Measurements from ENCODE around the gene SSH2. TPM values are rescaled to one million over a fixed set of nuclear protein-coding genes. Genes with fewer than 3 reads are reported as not detected.

The SSH2 gene
- total RNA-seq, 1 experiment from 2014 or later = 14.6 TPM

DNA sequence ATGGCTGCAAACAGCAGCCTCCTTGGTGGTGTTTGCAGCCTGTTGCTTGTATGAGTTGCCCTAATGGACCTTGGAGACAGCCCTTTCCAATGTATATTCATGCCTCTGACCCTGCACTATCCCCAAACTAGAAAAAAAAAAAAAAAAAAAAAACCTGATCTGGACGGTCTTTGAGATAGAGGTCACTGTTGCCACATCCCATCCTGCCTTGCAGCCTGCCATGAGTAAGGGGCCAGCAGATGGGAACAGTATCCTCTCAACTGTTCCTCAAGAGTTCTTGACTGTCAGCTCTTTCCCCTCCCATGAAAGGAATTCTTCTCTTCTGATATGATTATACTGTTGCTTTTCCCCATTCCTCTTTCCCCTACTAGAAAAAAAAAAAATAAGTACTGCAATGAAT is 152.4 kb downstream of the SSH2 start:
- no peaks in the 10 kb centered on the region for H3K36me3 Mint-ChIP-seq (ENCODE audit: insufficient read depth in 1 of 3, low read depth in 3 of 3)
- no peaks in the 10 kb centered on the region for H3K79me2 ChIP-seq (ENCODE audit: insufficient read depth, low read length)
- no peak overlapping the region for H2AFZ ChIP-seq (ENCODE audit: low read length)
- no peak overlapping the region for H3K9ac ChIP-seq (ENCODE audit: extremely low read depth, insufficient read length, low read length)
- no peaks in the 10 kb centered on the region for H3K27me3 Mint-ChIP-seq (ENCODE audit: low read depth)
- H3K9me3 Mint-ChIP-seq = no peaks in the 10 kb centered on the region
- no peaks in the 10 kb centered on the region for H3K4me1 Mint-ChIP-seq
- no peak overlapping the region for H3K14ac ChIP-seq (ENCODE audit: insufficient read depth, low read length)
- H2BK120ac ChIP-seq (ENCODE audit: low read depth, low read length, poor library complexity, severe bottlenecking) = no peak overlapping the region
- no peaks in the 10 kb centered on the region for H3K79me1 ChIP-seq (ENCODE audit: insufficient read depth, low read depth, low read length, poor library complexity, severe bottlenecking)
- no peak overlapping the region for H2BK12ac ChIP-seq (ENCODE audit: insufficient read length, low read depth, low read length)
- no peak for DNase-seq
- H4K8ac ChIP-seq (replicated peaks; ENCODE audit: insufficient read length, low read depth, low read length) = no peak overlapping the region
- H3K9me3 ChIP-seq (ENCODE audit: control insufficient read depth, low read depth, low read length) = no peaks in the 10 kb centered on the region
- H3K27ac ChIP-seq (ENCODE audit: insufficient read length, low read depth, low read length) = no peak overlapping the region
- no peak overlapping the region for H3T11ph ChIP-seq (ENCODE audit: low read length)
- no peak overlapping the region for H3K56ac ChIP-seq (ENCODE audit: insufficient read length, low read depth, low read length)
- H3K4me3 Mint-ChIP-seq = no peak overlapping the region
- H4K5ac ChIP-seq (ENCODE audit: insufficient read length, low read depth, low read length) = no peak overlapping the region
- no peaks in the 10 kb centered on the region for H4K20me1 ChIP-seq (ENCODE audit: control insufficient read depth, insufficient read depth, insufficient read length)
- H3K4ac ChIP-seq (ENCODE audit: low read depth, low read length) = no peak overlapping the region
- no peak overlapping the region for H3K23ac ChIP-seq (ENCODE audit: insufficient read length, low read depth, low read length)
- H2AK5ac ChIP-seq (ENCODE audit: insufficient read length, low read length) = no peak overlapping the region
- H3K18ac ChIP-seq (ENCODE audit: insufficient read length, low read depth, low read length) = no peak overlapping the region
- TF ChIP-seq, protein P1, sequence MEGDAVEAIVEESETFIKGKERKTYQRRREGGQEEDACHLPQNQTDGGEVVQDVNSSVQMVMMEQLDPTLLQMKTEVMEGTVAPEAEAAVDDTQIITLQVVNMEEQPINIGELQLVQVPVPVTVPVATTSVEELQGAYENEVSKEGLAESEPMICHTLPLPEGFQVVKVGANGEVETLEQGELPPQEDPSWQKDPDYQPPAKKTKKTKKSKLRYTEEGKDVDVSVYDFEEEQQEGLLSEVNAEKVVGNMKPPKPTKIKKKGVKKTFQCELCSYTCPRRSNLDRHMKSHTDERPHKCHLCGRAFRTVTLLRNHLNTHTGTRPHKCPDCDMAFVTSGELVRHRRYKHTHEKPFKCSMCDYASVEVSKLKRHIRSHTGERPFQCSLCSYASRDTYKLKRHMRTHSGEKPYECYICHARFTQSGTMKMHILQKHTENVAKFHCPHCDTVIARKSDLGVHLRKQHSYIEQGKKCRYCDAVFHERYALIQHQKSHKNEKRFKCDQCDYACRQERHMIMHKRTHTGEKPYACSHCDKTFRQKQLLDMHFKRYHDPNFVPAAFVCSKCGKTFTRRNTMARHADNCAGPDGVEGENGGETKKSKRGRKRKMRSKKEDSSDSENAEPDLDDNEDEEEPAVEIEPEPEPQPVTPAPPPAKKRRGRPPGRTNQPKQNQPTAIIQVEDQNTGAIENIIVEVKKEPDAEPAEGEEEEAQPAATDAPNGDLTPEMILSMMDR (conservative IDR thresholded peaks at IDR 0.05) = no peak
- no CpG with 5 or more reads among the region's 1 CpG for WGBS (ENCODE audit: extremely low coverage, insufficient read length, low lambda C conversion rate)
- no peak overlapping the region for H3K4me2 ChIP-seq (ENCODE audit: insufficient read depth, insufficient read length, low read length)
- H2BK20ac ChIP-seq (ENCODE audit: low read depth, low read length, poor library complexity, severe bottlenecking) = no peak overlapping the region
- H2BK5ac ChIP-seq (ENCODE audit: insufficient read length, low read length) = no peak overlapping the region
- no peaks in the 10 kb centered on the region for H3K27me3 ChIP-seq (ENCODE audit: insufficient read depth, low read length)
- H4K91ac ChIP-seq (ENCODE audit: insufficient read length, low read depth, low read length) = no peak overlapping the region
- H3K4me1 ChIP-seq (ENCODE audit: insufficient read depth, low read length) = no peaks in the 10 kb centered on the region
- H3K27ac Mint-ChIP-seq = no peak overlapping the region
- no peak overlapping the region for H2BK15ac ChIP-seq (ENCODE audit: low read depth, low read length)
- H3K23me2 ChIP-seq (ENCODE audit: insufficient read length, low read depth, low read length, poor library complexity, severe bottlenecking) = no peaks in the 10 kb centered on the region

Data from H9 (cell line).